GM18505 (cell line): ENCODE results near the gene TOGARAM2.

Experiments used
- ATAC-seq: cut with Tn5 transposase; IDR thresholded peaks from one replicate; pipeline ENCODE4 v1.9.1; 2021; ENCODE audit not compliant: unreplicated experiment
- POLR2A ChIP-seq: IDR thresholded peaks from 4 replicates; pipeline ENCODE4 v1.6.1; 2011; ENCODE audit warnings: borderline replicate concordance; ENCODE audit not compliant: insufficient read depth, insufficient read length; ENCODE audit errors: extremely low read depth

Gene TOGARAM2

GRCh38 chr2:28995765-28996750, 15.0 kb downstream of the TOGARAM2 start:
- TF ChIP-seq POLR2A: no peak
- no peak for ATAC-seq

DNA sequence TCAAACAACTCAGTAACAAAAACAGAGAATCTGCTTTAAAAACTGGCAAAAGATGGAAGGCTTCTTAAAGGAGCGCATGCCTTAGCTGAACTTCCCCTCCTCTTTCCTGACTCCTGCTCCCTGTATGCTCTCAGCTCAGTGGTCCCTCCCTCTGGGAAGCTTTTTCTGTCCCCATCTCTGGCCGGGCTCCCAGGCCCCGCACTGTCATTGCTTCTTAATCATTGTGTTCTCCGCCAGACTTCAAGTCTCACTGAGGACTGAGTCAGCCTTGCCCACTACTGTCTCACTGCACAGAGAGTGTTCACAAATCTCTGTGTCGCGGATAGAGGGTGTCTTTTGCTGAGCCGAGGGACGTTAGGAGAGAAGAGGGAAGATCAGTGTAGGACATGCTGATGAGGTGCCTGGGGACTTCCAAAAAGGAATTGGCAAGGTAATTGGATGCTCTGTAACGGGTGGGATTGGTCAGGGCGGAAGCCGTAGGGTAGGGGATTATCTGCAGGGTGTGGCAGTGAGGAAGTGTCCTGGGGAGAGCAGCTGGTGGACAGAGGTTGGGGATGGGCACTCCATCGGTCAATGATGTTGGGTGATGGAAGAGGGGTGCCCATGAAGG, 16.2 kb downstream of the TOGARAM2 start:
- TF ChIP-seq POLR2A: no peak
- no peak for ATAC-seq

DNA sequence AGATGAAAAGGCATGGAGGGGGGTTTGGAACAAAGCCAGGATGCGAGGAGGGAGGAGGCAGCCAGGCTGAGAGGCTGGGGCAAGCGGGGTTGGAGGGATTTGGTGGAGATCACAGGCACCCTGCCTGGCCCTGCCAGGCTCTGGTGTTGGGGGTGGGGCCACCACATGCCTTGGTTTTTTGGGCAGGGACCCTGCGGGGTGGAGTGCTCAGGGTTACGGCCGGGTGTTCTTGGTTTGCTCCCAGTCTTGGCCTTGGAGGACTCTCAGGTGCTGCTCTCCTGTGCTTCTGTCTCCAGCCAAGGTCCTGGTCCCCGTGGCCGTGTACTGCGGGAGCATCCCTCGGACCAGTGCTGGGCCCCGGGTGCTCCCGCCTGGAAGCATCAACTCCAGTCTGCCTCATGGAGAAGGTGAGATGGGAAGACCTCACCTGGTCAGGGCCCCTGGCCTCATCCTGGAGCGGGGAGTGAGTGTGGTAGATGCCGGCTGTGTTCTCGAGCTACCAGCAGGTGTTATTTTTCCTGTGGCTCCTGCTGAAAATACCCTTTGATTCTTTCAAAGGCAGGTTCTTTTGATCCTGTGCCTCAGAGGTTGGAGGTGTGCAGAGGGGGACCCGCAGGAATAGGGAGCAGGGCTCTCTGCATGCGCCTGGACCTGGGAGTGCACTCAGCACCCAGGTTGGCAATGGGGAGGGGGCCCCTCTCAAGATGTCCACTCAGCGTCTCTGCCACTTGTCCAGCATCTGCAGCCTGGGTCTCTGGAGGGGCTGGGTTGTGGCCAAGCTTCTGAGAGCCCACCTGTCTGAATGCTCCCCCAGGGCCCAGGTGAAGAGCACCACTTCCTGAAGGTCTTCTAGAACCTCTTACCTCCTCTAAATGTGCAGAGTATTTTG, 17.0 kb downstream of the TOGARAM2 start:
- ATAC-seq: no peak
- no peak for TF ChIP-seq POLR2A

DNA sequence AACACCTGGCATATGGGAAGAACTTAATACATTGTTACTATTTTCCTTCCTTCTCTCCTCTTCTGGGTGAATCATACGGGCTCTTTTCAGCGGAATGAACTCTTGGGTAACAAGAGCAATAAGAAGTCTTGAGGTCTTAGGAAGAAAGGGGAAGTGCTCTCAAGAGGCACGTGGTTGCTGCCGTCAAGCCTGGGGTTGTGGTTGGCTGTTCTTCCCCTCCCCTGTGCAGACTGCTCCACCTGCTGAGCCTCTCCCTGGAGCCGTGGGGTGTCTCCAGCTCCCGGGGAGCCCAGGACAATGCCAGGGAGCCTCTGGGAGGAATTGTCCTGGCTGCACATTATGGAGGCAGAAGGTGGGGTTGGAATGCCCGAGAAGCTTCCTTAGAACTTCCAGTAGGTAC, 19.4 kb downstream of the TOGARAM2 start:
- ATAC-seq: peak; percentile 92
- TF ChIP-seq POLR2A: no peak

DNA sequence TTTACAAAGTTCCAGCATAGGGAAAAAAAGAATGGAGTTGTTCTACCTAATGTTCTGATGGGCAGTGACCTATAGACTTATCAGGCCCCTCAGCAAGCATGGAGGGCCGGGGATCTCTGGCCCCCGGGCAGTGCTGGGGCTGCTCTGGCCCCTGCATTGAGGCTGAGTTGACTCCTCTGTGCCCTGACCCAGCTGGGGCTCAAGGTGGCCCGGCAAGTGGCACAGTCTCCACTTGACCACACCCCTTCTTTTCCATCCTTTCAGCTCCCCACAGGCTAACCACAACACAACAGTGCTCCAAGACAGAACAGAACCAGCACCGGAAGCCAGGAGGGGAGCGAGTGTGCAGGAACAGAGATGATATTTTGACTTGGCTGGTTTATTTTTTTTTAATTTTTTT, 19.9 kb downstream of the TOGARAM2 start:
- no peak for ATAC-seq
- TF ChIP-seq POLR2A: no peak

- TF ChIP-seq POLR2A: no peak
- no peak for ATAC-seq
Observed at GRCh38 chr2:29001806-29002205, 20.7 kb downstream of the TOGARAM2 start.

GRCh38 chr2:29004755-29005154, 23.7 kb downstream of the TOGARAM2 start:
- no peak for TF ChIP-seq POLR2A
- ATAC-seq: no peak

GRCh38 chr2:29005331-29005730, 24.2 kb downstream of the TOGARAM2 start:
- no peak for TF ChIP-seq POLR2A
- no peak for ATAC-seq

- no peak for ATAC-seq
- no peak for TF ChIP-seq POLR2A
Observed at GRCh38 chr2:29006092-29006979, 25.2 kb downstream of the TOGARAM2 start.

- TF ChIP-seq POLR2A: no peak
- ATAC-seq: no peak
Observed at GRCh38 chr2:29006980-29007301, 25.8 kb downstream of the TOGARAM2 start.

- TF ChIP-seq POLR2A: no peak
- ATAC-seq: no peak
Observed at GRCh38 chr2:29009270-29009669, 28.2 kb downstream of the TOGARAM2 start.
